Measurements from ENCODE around the gene DIPK2A.

The DIPK2A gene

DNA sequence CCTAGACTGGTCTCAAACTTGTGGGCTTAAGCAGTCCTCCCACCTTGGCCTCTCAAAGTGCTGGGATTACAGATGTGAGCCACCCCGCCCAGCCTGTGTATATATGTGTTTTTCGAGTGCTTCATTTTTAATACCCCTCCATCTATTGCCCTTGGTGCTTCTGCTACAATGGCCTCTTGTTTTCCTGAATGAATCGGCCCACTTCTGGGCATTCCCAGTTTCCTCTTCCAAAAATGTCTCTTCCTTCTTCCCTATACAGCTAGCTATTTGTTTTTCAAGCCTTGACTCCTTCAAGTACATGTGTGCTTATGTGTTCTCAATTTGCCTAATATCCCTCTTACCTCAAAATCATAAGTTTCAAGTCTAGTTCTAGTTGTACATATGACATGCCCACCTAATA lies 16.7 kb downstream of the DIPK2A start:
- Histone ChIP-seq H3K14ac (ENCODE audit: low read length) (no peak overlapping the region), H3K27ac (ENCODE audit: low read depth, low read length) (no peak overlapping the region), H4K12ac (ENCODE audit: low read depth, low read length) (no peak overlapping the region), H3K4me3 (ENCODE audit: low read depth, low read length) (no peak overlapping the region), H2AFZ (ENCODE audit: insufficient read depth, low read length, poor library complexity) (no peak overlapping the region), H2BK12ac (ENCODE audit: low read length) (no peak overlapping the region), H2BK5ac (ENCODE audit: low read depth, low read length, poor library complexity) (no peak overlapping the region), H3K36me3 (ENCODE audit: control insufficient read depth in 1 of 2, insufficient read depth in 2 of 2, low read length in 2 of 2) (peaks cover 0 to 2% of the 10 kb centered on the region in 2 experiments), H3K79me1 (ENCODE audit: low read length) (no peaks in the 10 kb centered on the region), H3K79me2 (ENCODE audit: control insufficient read depth, insufficient read depth, low read length, poor library complexity) (no peaks in the 10 kb centered on the region), H3K4ac (ENCODE audit: low read depth, low read length) (no peak overlapping the region), H3K23ac (ENCODE audit: low read length) (no peak overlapping the region), H3K4me1 (ENCODE audit: control insufficient read depth in 1 of 2, insufficient read depth in 2 of 2, low read length in 2 of 2) (no peaks in the 10 kb centered on the region), H4K8ac (ENCODE audit: low read depth, low read length) (no peak overlapping the region), H3K27me3 (ENCODE audit: insufficient read depth, low read length) (no peaks in the 10 kb centered on the region), H3K4me2 (ENCODE audit: low read length) (no peak overlapping the region), H3K9me3 (ENCODE audit: insufficient read depth, low read depth, low read length) (no peaks in the 10 kb centered on the region), H2AK5ac (ENCODE audit: low read length) (no peak overlapping the region), H4K91ac (ENCODE audit: low read depth, low read length) (no peak overlapping the region), H3K9ac (ENCODE audit: low read length) (no peak overlapping the region), H2BK120ac (ENCODE audit: insufficient read depth, low read length, poor library complexity) (no peak overlapping the region), H3K18ac (ENCODE audit: low read length) (no peak overlapping the region)
- DNase-seq: no peak
- no CpG with 5 or more reads among the region's 3 CpGs for WGBS (ENCODE audit: extremely low coverage, insufficient coverage, insufficient read length)

DNA sequence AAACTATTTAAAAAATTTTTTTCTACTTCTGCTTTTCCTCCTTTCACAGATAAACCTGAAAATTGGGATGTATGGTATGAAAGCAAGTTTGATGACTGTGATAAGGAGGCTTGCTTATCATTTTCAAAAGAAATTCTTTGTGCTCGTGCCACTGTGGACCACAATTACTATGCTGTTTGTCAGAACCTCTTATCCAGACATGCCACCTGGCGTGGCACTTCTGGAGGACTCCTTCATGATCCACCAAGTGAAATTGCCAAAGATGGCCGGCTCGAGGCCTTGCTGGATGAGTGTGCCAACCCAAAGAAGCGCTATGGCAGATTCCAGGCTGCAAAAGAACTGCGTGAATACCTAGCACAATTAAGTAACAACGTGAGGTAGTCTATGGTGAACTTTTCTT lies 17.8 kb downstream of the DIPK2A start:
- H3K4me3 ChIP-seq (ENCODE audit: low read depth, low read length): no peak overlapping the region
- H3K23ac ChIP-seq (ENCODE audit: low read length): no peak overlapping the region
- no peak overlapping the region for H4K8ac ChIP-seq (ENCODE audit: low read depth, low read length)
- no peaks in the 10 kb centered on the region for H3K9me3 ChIP-seq (ENCODE audit: insufficient read depth, low read depth, low read length)
- no peak overlapping the region for H2AFZ ChIP-seq (ENCODE audit: insufficient read depth, low read length, poor library complexity)
- DNase-seq: peak in 1 of 2 donors; percentile 12
- H3K79me2 ChIP-seq (ENCODE audit: control insufficient read depth, insufficient read depth, low read length, poor library complexity): no peaks in the 10 kb centered on the region
- no peak overlapping the region for H2AK5ac ChIP-seq (ENCODE audit: low read length)
- no peak overlapping the region for H4K12ac ChIP-seq (ENCODE audit: low read depth, low read length)
- no peak overlapping the region for H3K18ac ChIP-seq (ENCODE audit: low read length)
- no peak overlapping the region for H2BK120ac ChIP-seq (ENCODE audit: insufficient read depth, low read length, poor library complexity)
- no peak overlapping the region for H3K14ac ChIP-seq (ENCODE audit: low read length)
- H3K4me2 ChIP-seq (ENCODE audit: low read length): no peak overlapping the region
- no peak overlapping the region for H2BK5ac ChIP-seq (ENCODE audit: low read depth, low read length, poor library complexity)
- H3K79me1 ChIP-seq (ENCODE audit: low read length): no peaks in the 10 kb centered on the region
- H3K36me3 ChIP-seq (ENCODE audit: control insufficient read depth in 1 of 2, insufficient read depth in 2 of 2, low read length in 2 of 2): peaks cover 0 to 2% of the 10 kb centered on the region in 2 experiments
- WGBS (ENCODE audit: extremely low coverage, insufficient coverage, insufficient read length): no CpG with 5 or more reads among the region's 7 CpGs
- H4K91ac ChIP-seq (ENCODE audit: low read depth, low read length): no peak overlapping the region
- peak overlapping the region; percentile 63 for H3K9ac ChIP-seq (ENCODE audit: low read length)
- no peak overlapping the region for H3K27ac ChIP-seq (ENCODE audit: low read depth, low read length)
- H3K27me3 ChIP-seq (ENCODE audit: insufficient read depth, low read length): no peaks in the 10 kb centered on the region
- no peak overlapping the region for H3K4ac ChIP-seq (ENCODE audit: low read depth, low read length)
- H3K4me1 ChIP-seq (ENCODE audit: control insufficient read depth in 1 of 2, insufficient read depth in 2 of 2, low read length in 2 of 2): no peaks in the 10 kb centered on the region
- no peak overlapping the region for H2BK12ac ChIP-seq (ENCODE audit: low read length)

DNA sequence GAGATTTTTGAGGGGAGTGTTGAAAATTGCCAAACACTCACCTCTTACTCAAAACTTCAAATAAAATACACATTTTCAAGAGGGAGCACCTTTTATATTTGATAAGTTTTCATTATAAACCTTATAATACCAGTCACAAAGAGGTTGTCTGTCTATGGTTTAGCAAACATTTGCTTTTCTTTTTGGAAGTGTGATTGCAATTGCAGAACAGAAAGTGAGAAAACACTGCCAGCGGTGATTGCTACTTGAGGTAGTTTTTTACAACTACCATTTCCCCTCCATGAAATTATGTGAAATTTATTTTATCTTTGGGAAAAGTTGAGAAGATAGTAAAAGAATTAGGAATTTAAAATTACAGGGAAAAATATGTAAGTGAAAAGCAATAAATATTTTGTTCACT lies 20.1 kb downstream of the DIPK2A start:
- Histone ChIP-seq H3K79me1 (ENCODE audit: low read length) (no peaks in the 10 kb centered on the region), H2AFZ (ENCODE audit: insufficient read depth, low read length, poor library complexity) (no peak overlapping the region), H3K36me3 (ENCODE audit: control insufficient read depth in 1 of 2, insufficient read depth in 2 of 2, low read length in 2 of 2) (peaks cover 0 to 2% of the 10 kb centered on the region in 2 experiments), H4K91ac (ENCODE audit: low read depth, low read length) (no peak overlapping the region), H4K12ac (ENCODE audit: low read depth, low read length) (no peak overlapping the region), H3K18ac (ENCODE audit: low read length) (no peak overlapping the region), H3K4me3 (ENCODE audit: low read depth, low read length) (no peak overlapping the region), H3K79me2 (ENCODE audit: control insufficient read depth, insufficient read depth, low read length, poor library complexity) (no peaks in the 10 kb centered on the region), H3K27me3 (ENCODE audit: insufficient read depth, low read length) (no peaks in the 10 kb centered on the region), H2BK5ac (ENCODE audit: low read depth, low read length, poor library complexity) (no peak overlapping the region), H3K14ac (ENCODE audit: low read length) (no peak overlapping the region), H2BK12ac (ENCODE audit: low read length) (no peak overlapping the region), H3K9me3 (ENCODE audit: insufficient read depth, low read depth, low read length) (no peaks in the 10 kb centered on the region), H4K8ac (ENCODE audit: low read depth, low read length) (no peak overlapping the region), H2BK120ac (ENCODE audit: insufficient read depth, low read length, poor library complexity) (no peak overlapping the region), H3K9ac (ENCODE audit: low read length) (no peak overlapping the region), H3K4ac (ENCODE audit: low read depth, low read length) (no peak overlapping the region), H2AK5ac (ENCODE audit: low read length) (no peak overlapping the region), H3K23ac (ENCODE audit: low read length) (no peak overlapping the region), H3K27ac (ENCODE audit: low read depth, low read length) (no peak overlapping the region), H3K4me2 (ENCODE audit: low read length) (no peak overlapping the region), H3K4me1 (ENCODE audit: control insufficient read depth in 1 of 2, insufficient read depth in 2 of 2, low read length in 2 of 2) (no peaks in the 10 kb centered on the region)
- no peak for DNase-seq
- no CpG with 5 or more reads among the region's 1 CpG for WGBS (ENCODE audit: extremely low coverage, insufficient coverage, insufficient read length)

DNA sequence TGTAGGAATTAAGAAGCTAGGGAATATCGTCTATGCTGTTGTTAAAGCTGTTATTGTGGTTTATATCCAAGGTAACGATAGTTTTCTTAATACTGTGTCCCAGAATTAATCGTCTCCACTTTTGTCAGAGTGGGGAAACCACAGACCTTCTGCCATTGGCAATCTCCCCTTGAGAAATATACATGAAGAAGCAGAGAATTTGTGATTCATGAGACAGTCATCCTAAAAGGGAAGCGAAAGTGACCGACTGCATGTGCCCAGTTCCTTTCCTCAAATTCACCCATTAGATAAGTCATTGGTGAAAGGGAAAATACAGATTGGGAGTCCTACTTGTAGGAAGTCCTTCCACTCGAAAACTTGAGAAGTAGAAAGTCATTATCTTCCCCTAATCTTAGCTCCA lies 26.6 kb downstream of the DIPK2A start:
- Histone ChIP-seq H3K4me1 (ENCODE audit: control insufficient read depth in 1 of 2, insufficient read depth in 2 of 2, low read length in 2 of 2) (no peaks in the 10 kb centered on the region), H2BK120ac (ENCODE audit: insufficient read depth, low read length, poor library complexity) (no peak overlapping the region), H3K18ac (ENCODE audit: low read length) (no peak overlapping the region), H3K14ac (ENCODE audit: low read length) (no peak overlapping the region), H4K12ac (ENCODE audit: low read depth, low read length) (no peak overlapping the region), H3K4me3 (ENCODE audit: low read depth, low read length) (no peak overlapping the region), H3K27me3 (ENCODE audit: insufficient read depth, low read length) (no peaks in the 10 kb centered on the region), H3K4ac (ENCODE audit: low read depth, low read length) (no peak overlapping the region), H3K79me2 (ENCODE audit: control insufficient read depth, insufficient read depth, low read length, poor library complexity) (no peaks in the 10 kb centered on the region), H2AFZ (ENCODE audit: insufficient read depth, low read length, poor library complexity) (no peak overlapping the region), H3K4me2 (ENCODE audit: low read length) (no peak overlapping the region), H3K9ac (ENCODE audit: low read length) (no peak overlapping the region), H2BK12ac (ENCODE audit: low read length) (no peak overlapping the region), H3K36me3 (ENCODE audit: control insufficient read depth in 1 of 2, insufficient read depth in 2 of 2, low read length in 2 of 2) (no peaks in the 10 kb centered on the region), H3K9me3 (ENCODE audit: insufficient read depth, low read depth, low read length) (no peaks in the 10 kb centered on the region), H4K8ac (ENCODE audit: low read depth, low read length) (no peak overlapping the region), H2AK5ac (ENCODE audit: low read length) (no peak overlapping the region), H3K27ac (ENCODE audit: low read depth, low read length) (no peak overlapping the region), H3K23ac (ENCODE audit: low read length) (no peak overlapping the region), H3K79me1 (ENCODE audit: low read length) (no peaks in the 10 kb centered on the region), H4K91ac (ENCODE audit: low read depth, low read length) (no peak overlapping the region), H2BK5ac (ENCODE audit: low read depth, low read length, poor library complexity) (no peak overlapping the region)
- no CpG with 5 or more reads among the region's 6 CpGs for WGBS (ENCODE audit: extremely low coverage, insufficient coverage, insufficient read length)
- DNase-seq: peak; percentile 8 to 46

Measured in trophoblast cell (in vitro differentiated cells and primary cell).